ENCODE results near the gene CACNB4.

The CACNB4 gene

GRCh38 chr2:151971301-151972051 is 127.4 kb downstream of the CACNB4 start:
- H2AK5ac ChIP-seq (ENCODE audit: low read length): no peak overlapping the region
- no peak overlapping the region for H2BK12ac ChIP-seq (ENCODE audit: low read length)

GRCh38 chr2:151968770-151969470 is 129.9 kb downstream of the CACNB4 start:
- Histone ChIP-seq H3K9ac (ENCODE audit: low read length) (no peak overlapping the region), H3K36me3 (ENCODE audit: control insufficient read depth in 1 of 2, insufficient read depth in 2 of 2, low read length in 2 of 2) (no peaks in the 10 kb centered on the region), H3K18ac (ENCODE audit: low read length) (no peak overlapping the region), H3K27ac (ENCODE audit: low read depth, low read length) (no peak overlapping the region), H3K4me3 (ENCODE audit: low read depth, low read length) (no peak overlapping the region), H3K27me3 (ENCODE audit: insufficient read depth, low read length) (no peaks in the 10 kb centered on the region), H2BK120ac (ENCODE audit: insufficient read depth, low read length, poor library complexity) (no peak overlapping the region), H3K79me2 (ENCODE audit: control insufficient read depth, insufficient read depth, low read length, poor library complexity) (no peaks in the 10 kb centered on the region), H2AFZ (ENCODE audit: insufficient read depth, low read length, poor library complexity) (no peak overlapping the region), H2BK5ac (ENCODE audit: low read depth, low read length, poor library complexity) (no peak overlapping the region), H3K9me3 (ENCODE audit: insufficient read depth, low read depth, low read length) (no peaks in the 10 kb centered on the region), H3K23ac (ENCODE audit: low read length) (no peak overlapping the region), H4K12ac (ENCODE audit: low read depth, low read length) (no peak overlapping the region), H3K14ac (ENCODE audit: low read length) (no peak overlapping the region), H2AK5ac (ENCODE audit: low read length) (no peak overlapping the region), H2BK12ac (ENCODE audit: low read length) (no peak overlapping the region), H4K91ac (ENCODE audit: low read depth, low read length) (no peak overlapping the region), H3K4ac (ENCODE audit: low read depth, low read length) (no peak overlapping the region), H3K79me1 (ENCODE audit: low read length) (no peaks in the 10 kb centered on the region), H3K4me2 (ENCODE audit: low read length) (no peak overlapping the region), H4K8ac (ENCODE audit: low read depth, low read length) (no peak overlapping the region), H3K4me1 (ENCODE audit: control insufficient read depth in 1 of 2, insufficient read depth in 2 of 2, low read length in 2 of 2) (no peaks in the 10 kb centered on the region)
- no peak for DNase-seq
- WGBS (ENCODE audit: extremely low coverage, insufficient coverage, insufficient read length): no CpG with 5 or more reads among the region's 4 CpGs

More at GRCh38 chr2:151971301-151972051, 127.4 kb downstream of the CACNB4 start:
- WGBS (ENCODE audit: extremely low coverage, insufficient coverage, insufficient read length): no CpG with 5 or more reads among the region's 13 CpGs
- no peak for DNase-seq
- H3K23ac ChIP-seq (ENCODE audit: low read length): no peak overlapping the region
- no peak overlapping the region for H3K9ac ChIP-seq (ENCODE audit: low read length)
- no peak overlapping the region for H3K27ac ChIP-seq (ENCODE audit: low read depth, low read length)
- H3K4me3 ChIP-seq (ENCODE audit: low read depth, low read length): no peak overlapping the region
- no peaks in the 10 kb centered on the region for H3K27me3 ChIP-seq (ENCODE audit: insufficient read depth, low read length)
- no peak overlapping the region for H2BK5ac ChIP-seq (ENCODE audit: low read depth, low read length, poor library complexity)
- H3K36me3 ChIP-seq (ENCODE audit: control insufficient read depth in 1 of 2, insufficient read depth in 2 of 2, low read length in 2 of 2): no peaks in the 10 kb centered on the region
- H3K18ac ChIP-seq (ENCODE audit: low read length): no peak overlapping the region
- no peak overlapping the region for H3K14ac ChIP-seq (ENCODE audit: low read length)
- no peak overlapping the region for H4K91ac ChIP-seq (ENCODE audit: low read depth, low read length)
- H3K4ac ChIP-seq (ENCODE audit: low read depth, low read length): no peak overlapping the region
- no peaks in the 10 kb centered on the region for H3K4me1 ChIP-seq (ENCODE audit: control insufficient read depth in 1 of 2, insufficient read depth in 2 of 2, low read length in 2 of 2)
- no peak overlapping the region for H4K12ac ChIP-seq (ENCODE audit: low read depth, low read length)
- H4K8ac ChIP-seq (ENCODE audit: low read depth, low read length): no peak overlapping the region
- H3K9me3 ChIP-seq (ENCODE audit: insufficient read depth, low read depth, low read length): no peaks in the 10 kb centered on the region
- H3K79me2 ChIP-seq (ENCODE audit: control insufficient read depth, insufficient read depth, low read length, poor library complexity): no peaks in the 10 kb centered on the region
- H3K79me1 ChIP-seq (ENCODE audit: low read length): no peaks in the 10 kb centered on the region
- no peak overlapping the region for H2AFZ ChIP-seq (ENCODE audit: insufficient read depth, low read length, poor library complexity)
- H3K4me2 ChIP-seq (ENCODE audit: low read length): no peak overlapping the region
- no peak overlapping the region for H2BK120ac ChIP-seq (ENCODE audit: insufficient read depth, low read length, poor library complexity)

DNA sequence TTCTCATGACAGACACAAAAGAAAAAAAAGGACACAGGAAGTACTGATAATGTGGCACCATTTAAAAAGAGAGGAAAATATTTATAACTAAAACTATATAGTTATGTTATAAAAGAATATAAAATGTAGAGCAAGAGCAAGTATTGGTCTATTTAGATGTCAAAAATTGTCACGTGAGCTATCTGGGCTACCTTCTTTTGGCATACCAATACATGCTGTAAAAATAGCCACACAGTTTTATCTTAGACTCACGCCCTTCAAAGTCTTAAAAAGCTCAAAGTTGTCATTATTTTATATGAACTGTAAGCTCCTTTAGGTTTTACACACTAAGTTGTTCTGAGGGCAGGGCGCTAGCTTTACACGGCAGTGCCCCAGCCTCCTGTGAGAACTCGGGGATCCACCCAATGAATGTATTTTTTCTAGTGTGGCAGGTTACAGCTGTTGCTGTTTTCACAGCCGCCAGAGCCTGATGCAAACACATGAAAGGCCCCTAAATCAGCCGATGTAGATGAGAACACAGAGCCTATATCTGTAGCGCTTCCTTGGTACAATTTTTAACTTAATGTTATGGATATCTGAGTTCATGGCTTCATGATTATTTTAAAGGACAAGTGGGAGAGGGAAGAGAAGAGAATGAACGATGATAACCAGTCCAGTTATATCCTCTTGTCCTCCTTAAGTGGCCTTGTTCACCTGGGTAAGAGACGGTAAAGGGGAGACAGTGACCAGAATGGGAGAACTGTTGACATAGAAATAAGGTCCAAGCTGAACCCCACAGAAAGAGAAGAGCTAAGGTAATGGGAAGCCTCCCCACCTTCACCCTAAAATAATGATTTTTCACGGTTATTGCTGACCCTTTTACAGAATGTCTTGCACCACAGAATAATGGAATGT is 130.8 kb downstream of the CACNB4 start:
- H3K27ac ChIP-seq (ENCODE audit: low read depth, low read length): no peak overlapping the region
- H3K18ac ChIP-seq (ENCODE audit: low read length): no peak overlapping the region
- H3K4me1 ChIP-seq (ENCODE audit: control insufficient read depth in 1 of 2, insufficient read depth in 2 of 2, low read length in 2 of 2): no peaks in the 10 kb centered on the region
- H3K9me3 ChIP-seq (ENCODE audit: insufficient read depth, low read depth, low read length): no peaks in the 10 kb centered on the region
- no peaks in the 10 kb centered on the region for H3K27me3 ChIP-seq (ENCODE audit: insufficient read depth, low read length)
- no peak for DNase-seq
- H3K14ac ChIP-seq (ENCODE audit: low read length): no peak overlapping the region
- H3K79me2 ChIP-seq (ENCODE audit: control insufficient read depth, insufficient read depth, low read length, poor library complexity): no peaks in the 10 kb centered on the region
- no peak overlapping the region for H2AK5ac ChIP-seq (ENCODE audit: low read length)
- no peaks in the 10 kb centered on the region for H3K36me3 ChIP-seq (ENCODE audit: control insufficient read depth in 1 of 2, insufficient read depth in 2 of 2, low read length in 2 of 2)
- H2AFZ ChIP-seq (ENCODE audit: insufficient read depth, low read length, poor library complexity): no peak overlapping the region
- no CpG with 5 or more reads among the region's 11 CpGs for WGBS (ENCODE audit: extremely low coverage, insufficient coverage, insufficient read length)
- H4K12ac ChIP-seq (ENCODE audit: low read depth, low read length): no peak overlapping the region
- H3K79me1 ChIP-seq (ENCODE audit: low read length): no peaks in the 10 kb centered on the region
- no peak overlapping the region for H4K8ac ChIP-seq (ENCODE audit: low read depth, low read length)
- H3K4me2 ChIP-seq (ENCODE audit: low read length): no peak overlapping the region
- H4K91ac ChIP-seq (ENCODE audit: low read depth, low read length): no peak overlapping the region
- no peak overlapping the region for H3K4ac ChIP-seq (ENCODE audit: low read depth, low read length)
- H3K9ac ChIP-seq (ENCODE audit: low read length): no peak overlapping the region
- no peak overlapping the region for H3K4me3 ChIP-seq (ENCODE audit: low read depth, low read length)
- no peak overlapping the region for H2BK120ac ChIP-seq (ENCODE audit: insufficient read depth, low read length, poor library complexity)
- H2BK5ac ChIP-seq (ENCODE audit: low read depth, low read length, poor library complexity): no peak overlapping the region
- H2BK12ac ChIP-seq (ENCODE audit: low read length): no peak overlapping the region
- no peak overlapping the region for H3K23ac ChIP-seq (ENCODE audit: low read length)

GRCh38 chr2:151965884-151966283 is 133.0 kb downstream of the CACNB4 start:
- WGBS (ENCODE audit: extremely low coverage, insufficient coverage, insufficient read length): no CpG with 5 or more reads among the region's 4 CpGs
- no peak overlapping the region for H4K91ac ChIP-seq (ENCODE audit: low read depth, low read length)
- H2AK5ac ChIP-seq (ENCODE audit: low read length): no peak overlapping the region
- peaks cover 2% of the 10 kb centered on the region for H3K9me3 ChIP-seq (ENCODE audit: insufficient read depth, low read depth, low read length)
- H3K79me1 ChIP-seq (ENCODE audit: low read length): no peaks in the 10 kb centered on the region
- no peak overlapping the region for H3K14ac ChIP-seq (ENCODE audit: low read length)
- H3K9ac ChIP-seq (ENCODE audit: low read length): no peak overlapping the region
- H3K4ac ChIP-seq (ENCODE audit: low read depth, low read length): no peak overlapping the region
- no peak overlapping the region for H2BK5ac ChIP-seq (ENCODE audit: low read depth, low read length, poor library complexity)
- no peaks in the 10 kb centered on the region for H3K4me1 ChIP-seq (ENCODE audit: control insufficient read depth in 1 of 2, insufficient read depth in 2 of 2, low read length in 2 of 2)
- no peaks in the 10 kb centered on the region for H3K36me3 ChIP-seq (ENCODE audit: control insufficient read depth in 1 of 2, insufficient read depth in 2 of 2, low read length in 2 of 2)
- H3K4me3 ChIP-seq (ENCODE audit: low read depth, low read length): no peak overlapping the region
- H3K23ac ChIP-seq (ENCODE audit: low read length): no peak overlapping the region
- no peak for DNase-seq
- no peak overlapping the region for H2BK120ac ChIP-seq (ENCODE audit: insufficient read depth, low read length, poor library complexity)
- no peak overlapping the region for H2BK12ac ChIP-seq (ENCODE audit: low read length)
- no peak overlapping the region for H4K8ac ChIP-seq (ENCODE audit: low read depth, low read length)
- no peak overlapping the region for H4K12ac ChIP-seq (ENCODE audit: low read depth, low read length)
- H3K18ac ChIP-seq (ENCODE audit: low read length): no peak overlapping the region
- no peaks in the 10 kb centered on the region for H3K27me3 ChIP-seq (ENCODE audit: insufficient read depth, low read length)
- no peak overlapping the region for H3K27ac ChIP-seq (ENCODE audit: low read depth, low read length)
- no peak overlapping the region for H3K4me2 ChIP-seq (ENCODE audit: low read length)
- H2AFZ ChIP-seq (ENCODE audit: insufficient read depth, low read length, poor library complexity): no peak overlapping the region
- H3K79me2 ChIP-seq (ENCODE audit: control insufficient read depth, insufficient read depth, low read length, poor library complexity): no peaks in the 10 kb centered on the region
